ENCODE measurements around the gene BIRC5.
A peak's percentile ranks its signal among the peaks of the same experiment; 100 is the strongest.
"Not testable (repeated sequence)": the region's sequence is repeated elsewhere in the genome, so short reads cannot be mapped to it uniquely, and the experiment has no call there.

Gene BIRC5

DNA sequence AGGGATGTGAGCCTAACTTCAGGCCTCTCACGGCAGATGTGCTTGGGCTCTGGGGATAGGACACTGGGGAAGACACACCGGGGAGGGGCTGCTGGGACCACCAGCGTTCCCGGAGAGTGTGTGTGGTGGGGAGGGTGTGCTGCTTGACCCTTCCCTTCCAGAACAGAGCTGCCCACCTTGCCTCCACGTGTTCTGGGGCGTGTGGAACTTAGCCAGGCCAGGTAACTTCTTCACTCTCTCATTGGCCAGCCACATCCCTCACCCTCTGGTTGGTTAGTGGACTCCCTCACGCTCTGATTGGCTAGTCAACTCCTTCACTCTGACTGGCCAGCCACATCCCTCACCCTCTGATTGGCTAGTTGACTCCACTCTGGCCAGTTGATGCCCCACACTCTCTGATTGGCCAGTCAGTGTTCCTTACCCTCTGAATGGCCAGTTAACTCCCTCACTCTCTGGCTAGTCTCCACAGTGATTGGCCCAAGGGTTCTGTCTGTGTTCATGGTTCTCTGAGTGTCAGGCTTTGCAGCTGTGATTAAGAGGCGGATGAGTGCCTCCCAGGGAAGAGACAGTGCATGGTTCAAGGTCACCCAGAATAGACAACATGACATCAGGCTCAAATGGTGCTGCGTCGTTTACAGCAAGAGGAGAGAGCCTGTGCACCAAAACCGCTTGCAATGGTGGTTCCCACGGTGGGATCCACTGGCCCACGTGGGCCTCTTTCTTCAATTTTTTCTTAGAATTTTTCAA, 27.4 kb downstream of the BIRC5 start:
- DNase-seq, result no peak

DNA sequence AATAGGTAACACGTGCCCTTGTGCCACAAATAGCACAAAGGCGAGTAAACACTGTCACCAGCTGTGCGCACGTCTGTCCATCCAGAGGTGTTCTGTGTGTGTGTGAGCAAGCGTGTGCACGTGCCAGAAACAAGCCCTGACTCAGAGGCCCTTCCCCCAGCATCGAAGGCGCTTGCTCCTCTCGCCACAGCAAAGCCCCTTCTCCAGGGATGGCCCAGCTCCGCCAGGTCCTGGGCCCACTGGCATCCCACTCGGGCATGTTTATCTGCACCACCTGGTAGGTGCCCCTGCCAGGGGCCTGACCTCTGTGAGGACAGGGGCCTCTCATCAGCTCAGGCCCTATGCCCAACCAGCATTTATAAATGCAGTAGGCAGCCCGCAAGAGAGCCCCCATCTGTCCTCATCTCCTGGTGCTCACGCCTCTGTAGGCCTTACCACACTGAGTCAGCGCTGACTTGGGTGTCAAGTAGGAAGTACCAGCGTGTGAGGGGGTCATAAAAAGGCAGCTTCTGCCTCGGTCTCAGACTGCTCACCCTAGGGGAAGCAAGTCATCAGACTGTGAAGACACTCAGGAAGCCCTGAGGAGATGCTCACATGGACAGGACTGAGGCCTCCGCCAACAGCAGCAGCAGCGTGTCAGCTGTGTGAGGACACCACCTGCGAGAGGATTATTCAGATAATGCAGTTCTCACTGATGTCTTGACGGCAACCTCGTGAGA, 28.1 kb downstream of the BIRC5 start:
- no peak for DNase-seq

- no peak for DNase-seq
Observed at GRCh38 chr17:78247304-78247703, 33.3 kb downstream of the BIRC5 start.

DNA sequence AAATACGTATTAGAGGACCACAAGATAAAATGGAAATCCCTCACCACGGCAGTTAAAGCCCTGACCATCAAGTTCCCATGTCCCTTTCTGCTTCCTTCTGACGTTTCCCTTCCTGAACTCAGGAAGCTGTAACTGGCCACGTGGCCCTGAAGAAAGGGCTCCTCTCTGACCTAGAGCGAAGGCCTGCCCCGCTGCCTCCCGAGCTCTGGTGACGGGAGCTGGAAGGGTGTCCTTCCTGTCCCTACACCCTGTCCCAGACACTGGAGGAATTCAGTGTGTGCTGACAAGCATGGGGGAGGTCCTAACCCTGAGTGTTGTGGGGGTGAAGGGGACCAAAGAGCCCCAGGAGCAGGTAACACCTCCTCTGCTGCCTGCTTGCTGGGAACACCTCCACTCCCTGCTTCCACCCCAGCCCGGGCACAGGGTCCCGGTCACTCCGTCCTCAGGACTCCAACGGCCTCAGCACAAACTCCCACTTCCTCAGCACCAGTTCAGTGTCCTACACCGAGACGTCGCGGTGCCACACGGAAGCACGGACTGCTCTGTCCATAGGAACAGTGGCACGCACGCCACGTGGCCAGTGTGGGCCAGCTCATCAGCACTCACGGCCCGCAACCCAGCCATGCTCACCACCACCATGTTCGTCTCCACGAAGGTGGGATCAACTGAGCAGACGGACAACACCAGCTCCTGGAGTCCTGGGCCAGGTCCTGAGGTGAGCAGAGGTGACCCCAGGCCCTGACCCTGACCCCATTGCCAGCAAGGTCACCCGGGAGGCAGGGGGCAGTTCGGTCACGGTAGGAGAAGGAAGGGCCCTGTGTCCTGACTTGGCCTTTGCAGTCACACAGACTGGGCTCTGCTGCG, 34.2 kb downstream of the BIRC5 start:
- DNase-seq, result no peak

DNA sequence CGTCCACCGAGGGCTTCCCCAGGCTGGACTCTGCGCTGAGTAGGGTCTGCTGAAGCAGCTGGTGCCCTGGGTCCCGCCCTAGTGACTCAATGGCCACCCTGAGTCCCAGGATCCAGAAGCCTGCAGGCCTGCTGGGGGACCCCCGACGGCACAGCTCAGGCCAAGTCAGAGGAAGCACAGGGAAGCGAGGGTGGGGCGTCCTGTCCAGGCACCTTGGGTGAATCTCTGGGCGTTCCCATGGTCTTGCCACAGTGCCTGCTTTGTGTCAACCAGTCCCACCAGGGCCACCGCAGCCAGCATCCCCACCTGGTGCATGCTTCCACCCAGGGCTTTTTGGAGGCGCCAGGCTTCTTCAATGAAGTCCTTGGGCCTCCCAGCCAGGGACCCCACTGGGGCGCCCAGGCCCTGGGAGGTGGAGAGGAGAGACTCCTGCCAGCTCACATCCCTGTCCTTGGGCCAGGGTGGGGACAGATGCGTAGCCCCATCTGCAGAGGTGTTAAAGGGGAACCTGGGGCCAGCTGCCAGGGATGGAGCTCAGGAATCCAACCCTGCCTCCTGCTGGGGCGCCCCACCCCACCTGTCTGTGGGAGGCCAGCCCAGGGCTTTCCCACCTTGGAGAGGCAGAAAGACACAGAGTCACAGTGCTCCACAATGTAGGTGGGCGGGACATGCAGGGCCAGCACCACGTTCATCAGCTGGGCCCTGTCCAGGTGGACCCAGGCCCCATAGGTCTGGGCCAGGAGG, 35.2 kb downstream of the BIRC5 start:
- no peak for DNase-seq

- DNase-seq, result no peak
Observed at GRCh38 chr17:78249818-78250806, 36.1 kb downstream of the BIRC5 start.

DNA sequence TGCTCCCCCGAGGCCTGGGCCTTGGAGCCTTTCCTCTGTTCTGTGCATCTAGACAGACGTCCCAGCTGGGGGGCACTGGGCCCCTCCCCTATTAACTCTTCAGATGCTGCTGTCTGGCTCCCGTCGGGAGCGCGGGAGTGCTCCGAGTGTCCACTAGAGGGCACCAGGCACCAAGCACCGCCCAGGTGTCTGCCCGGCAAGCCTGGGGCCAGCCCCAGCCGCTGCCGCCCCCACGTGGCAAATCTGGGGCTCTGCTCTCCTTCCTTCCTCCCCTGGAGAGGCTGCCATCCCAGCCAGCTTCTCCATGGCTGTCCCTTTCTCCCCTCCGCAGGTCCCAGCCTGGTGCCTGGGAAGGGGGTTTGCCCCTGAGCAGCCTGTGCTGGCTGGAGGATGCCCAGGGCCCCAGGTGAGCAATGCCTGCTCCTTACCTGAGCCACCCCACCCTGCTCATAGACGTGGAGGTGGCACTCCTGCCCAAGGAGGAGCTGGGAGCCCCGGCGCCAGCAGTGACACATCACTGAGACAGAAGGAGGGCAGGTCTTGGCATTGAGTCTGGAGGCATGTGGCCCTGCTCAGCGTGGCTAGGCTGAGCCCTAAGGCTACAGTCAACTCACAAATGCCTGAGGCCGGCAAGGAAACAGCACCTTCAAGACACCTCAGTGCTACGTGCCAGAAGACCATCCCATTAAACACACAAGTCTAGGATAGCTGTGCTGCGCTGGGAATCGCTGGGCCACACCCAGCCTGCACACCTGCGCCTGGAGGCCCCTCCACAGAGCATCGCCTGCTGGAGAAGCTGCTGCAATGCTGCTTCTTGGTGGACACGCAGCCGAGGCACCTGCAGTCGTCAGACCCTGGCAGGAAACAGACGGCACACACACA, 37.1 kb downstream of the BIRC5 start:
- DNase-seq, result peak; percentile 93

- DNase-seq, result no peak
Observed at GRCh38 chr17:78251773-78252103, 37.7 kb downstream of the BIRC5 start.

DNA sequence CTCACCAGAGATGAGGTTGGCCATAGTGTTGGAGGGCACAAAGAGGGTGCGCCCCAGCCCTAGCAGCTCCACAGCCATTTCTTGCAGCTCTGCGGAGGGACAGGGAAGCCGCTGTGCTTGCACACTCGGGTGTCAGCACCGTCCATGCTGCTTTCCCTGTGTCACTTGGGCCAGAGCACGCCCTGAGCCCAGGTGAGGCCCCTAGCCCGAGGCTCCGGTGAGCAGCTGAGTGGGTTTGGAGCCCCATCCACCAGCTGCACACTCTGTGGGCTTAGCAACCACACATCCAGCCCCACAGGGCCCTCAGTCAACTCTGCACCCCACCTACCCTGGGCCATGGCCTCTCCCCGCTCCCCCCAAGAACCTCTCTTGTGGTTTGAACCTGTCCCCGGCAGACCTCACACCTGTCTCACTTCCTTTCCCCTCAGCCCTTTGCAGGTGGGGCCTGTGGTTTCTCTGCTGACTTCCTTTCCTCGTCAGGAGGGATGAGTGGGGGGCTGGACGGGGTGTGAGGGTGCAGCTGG, 38.1 kb downstream of the BIRC5 start:
- DNase-seq, result no peak

DNA sequence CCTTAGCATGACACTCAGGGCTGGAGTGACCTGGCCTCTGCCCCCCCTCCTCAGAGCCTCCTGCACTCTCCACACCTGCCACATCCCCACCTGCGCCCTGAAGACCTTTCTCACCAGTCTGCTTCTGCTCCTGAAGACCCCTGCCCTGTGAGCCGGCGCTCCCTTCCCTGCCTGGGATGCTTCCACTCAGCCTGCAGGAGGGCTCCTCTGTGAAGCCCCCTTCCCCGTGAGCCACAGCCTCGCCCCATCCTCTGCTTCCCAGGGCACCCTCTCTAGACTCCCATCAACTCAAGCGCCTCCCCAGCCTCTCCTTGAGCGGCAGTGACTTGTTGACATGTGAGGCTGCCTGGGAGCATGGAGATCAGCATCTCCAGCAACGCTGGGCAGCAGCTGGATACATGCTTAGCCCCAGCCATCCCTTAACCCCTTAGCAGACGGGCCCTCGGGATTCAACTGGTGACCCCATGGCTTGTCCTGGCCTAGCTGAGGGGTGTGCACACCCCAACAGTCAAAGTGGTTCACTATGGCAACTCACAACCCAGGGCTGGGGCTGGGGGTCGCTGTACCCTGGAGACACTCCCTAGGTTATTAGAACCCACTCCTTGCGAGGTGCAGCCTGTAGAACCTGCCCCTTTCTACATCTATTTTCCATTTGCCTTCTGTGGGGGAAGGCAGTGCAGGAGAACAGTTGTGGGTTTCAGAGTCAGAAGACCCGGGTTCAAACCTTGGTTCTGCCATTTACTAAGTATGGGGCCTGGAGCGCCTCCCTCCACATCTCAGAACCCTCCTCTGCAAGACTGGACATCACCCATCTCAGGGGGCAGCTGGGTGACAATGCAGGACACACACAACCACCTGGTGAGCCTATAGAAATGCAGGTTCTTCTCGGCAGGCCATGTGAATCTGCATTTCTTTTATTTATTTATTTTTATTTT, 38.9 kb downstream of the BIRC5 start:
- DNase-seq, result no peak

DNA sequence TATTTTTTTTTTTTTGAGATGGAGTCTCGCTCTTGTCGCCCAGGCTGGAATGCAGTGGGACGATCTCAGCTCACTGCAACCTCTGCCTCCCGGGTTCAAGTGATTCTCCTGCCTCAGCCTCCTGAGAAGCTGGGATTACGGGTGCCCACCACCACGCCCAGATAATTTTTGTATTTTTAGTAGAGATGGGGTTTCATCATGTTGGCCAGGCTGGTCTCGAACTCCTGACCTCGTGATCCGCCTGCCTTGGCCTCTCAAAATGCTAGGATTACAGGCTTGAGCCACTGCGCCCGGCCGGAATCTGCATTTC, 39.5 kb downstream of the BIRC5 start:
- DNase-seq, result not testable (repeated sequence)

DNA sequence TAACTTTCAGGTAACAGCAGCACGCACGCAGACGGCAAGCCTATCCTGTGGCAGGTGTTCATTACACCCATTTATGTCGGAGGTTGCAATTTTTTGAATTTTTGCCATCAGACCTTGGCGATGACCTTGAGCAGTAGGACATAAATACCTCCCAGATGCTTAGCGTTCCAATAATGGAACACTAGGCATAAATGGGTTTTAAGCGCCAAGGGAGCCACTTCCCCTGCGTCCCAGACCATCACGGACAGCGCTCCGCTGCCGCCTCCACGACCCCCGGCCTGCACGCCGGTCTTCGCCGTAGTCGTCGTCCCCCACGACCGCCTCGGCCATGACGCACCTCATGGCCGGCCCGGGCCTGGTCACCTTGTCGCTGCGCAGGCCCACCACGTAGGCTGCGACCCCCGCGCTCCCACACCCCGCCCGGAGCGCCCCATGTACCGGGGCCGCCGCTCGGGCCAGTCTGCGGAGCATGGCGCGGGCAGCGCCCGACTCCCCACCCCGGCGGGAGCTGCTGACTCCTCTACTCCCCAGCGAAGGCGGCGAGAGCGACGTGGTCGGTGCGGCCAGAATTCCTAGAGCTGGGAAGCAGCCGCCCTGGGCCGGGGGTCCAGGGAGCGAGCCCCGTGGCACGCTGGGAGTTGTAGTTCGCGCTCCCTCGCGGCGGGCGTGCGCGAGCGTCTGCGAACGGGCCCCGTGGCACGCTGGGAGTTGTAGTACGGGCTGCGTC, 40.1 kb downstream of the BIRC5 start:
- peak; percentile 91 for DNase-seq

GRCh38 chr17:78255029-78255656, 41.1 kb downstream of the BIRC5 start:
- DNase-seq, result no peak

DNA sequence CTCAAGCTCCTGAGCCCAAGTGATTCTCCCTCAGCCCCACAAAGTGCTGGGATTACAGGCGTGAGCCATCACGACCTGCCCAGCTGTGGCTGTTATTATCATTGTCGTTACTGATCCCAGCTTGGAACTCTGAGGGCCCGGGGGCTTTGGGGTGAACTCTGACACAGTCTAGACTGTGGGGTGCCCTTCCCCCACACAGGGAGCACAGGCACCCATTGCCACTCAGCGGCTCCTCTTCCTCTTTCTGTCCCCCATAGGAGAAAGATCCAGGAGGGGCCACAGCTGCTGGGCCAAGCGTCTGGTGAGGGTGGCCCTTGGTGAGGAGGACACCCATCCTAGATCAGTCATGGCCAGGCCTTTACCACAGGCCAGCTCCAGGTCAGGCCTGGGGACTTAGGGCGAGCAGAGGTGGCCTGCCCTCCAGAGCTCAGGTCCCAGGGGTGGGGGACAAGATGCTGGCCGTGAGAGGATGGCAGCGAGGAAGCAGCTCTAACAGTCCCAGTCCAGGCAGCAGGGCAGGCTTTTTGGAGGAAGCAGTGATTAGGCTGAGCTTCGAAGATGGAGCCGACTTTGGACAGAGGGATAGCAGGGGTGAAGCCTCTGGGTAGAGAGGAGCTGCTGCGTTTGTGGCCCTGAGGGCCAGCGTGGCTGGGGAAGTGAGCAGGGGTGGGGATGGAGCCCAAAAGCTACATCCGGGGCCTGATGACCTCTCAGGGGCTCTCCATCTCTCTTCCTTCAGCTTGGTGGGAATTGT, 42.1 kb downstream of the BIRC5 start:
- no peak for DNase-seq

- DNase-seq, result no peak
Observed at GRCh38 chr17:78256707-78257591, 42.9 kb downstream of the BIRC5 start.

DNA sequence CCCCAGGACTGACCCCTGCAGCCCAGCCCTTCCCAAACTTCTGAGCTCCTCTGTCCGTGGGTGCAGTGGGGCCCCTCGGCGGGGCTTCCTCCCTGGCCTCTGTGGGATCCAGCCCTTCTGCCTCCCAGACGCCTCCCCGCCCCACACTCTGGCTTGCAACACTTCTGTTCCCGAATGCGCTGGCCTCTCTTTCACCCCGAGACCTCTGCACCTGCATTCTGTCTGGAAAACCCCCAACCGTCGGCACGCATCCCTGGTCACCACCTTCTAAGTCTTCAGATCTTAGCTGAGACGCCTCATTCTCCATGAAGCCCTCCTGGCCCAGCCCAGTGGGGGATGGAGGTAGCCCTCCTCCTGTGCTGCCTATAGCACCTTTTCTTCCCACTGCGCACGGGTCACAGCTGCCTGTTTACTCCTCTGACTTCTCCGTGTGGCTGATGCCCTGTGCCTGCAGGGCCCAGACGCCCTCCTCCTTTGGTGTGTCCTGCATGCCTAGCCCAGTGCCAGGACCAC, 43.8 kb downstream of the BIRC5 start:
- no peak for DNase-seq
